Measurements from ENCODE around the gene SPINK8. TPM values are rescaled to one million over a fixed set of nuclear protein-coding genes. Genes with fewer than 3 reads are reported as not detected.

Gene SPINK8
- total and polyA plus RNA-seq, 2 of the 4 experiments (the other 2 are of a cell fraction) = not detected

DNA sequence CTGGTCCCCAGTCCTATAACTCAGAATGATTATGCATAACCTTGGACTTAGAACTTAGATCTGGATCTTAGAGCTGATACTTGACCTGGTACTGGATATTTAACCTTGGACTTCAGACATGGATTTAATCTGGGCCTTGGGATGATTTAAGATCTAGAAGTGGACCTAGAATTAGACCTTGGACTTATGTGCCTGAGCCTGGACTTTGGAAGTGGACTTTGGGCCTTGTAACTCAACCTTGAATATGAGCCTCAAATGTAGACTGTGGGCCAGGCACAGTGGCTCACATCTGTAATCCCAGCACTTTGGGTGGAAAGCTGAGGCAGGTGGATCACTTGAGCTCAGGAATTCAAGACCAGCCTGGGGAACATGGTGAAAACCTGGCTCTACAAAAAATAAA, 46.4 kb downstream of the SPINK8 start:
- Histone ChIP-seq H3K27me3 (ENCODE audit: control insufficient read depth, insufficient read depth, low read length) (no peaks in the 10 kb centered on the region), H3K36me3 (ENCODE audit: control insufficient read depth, insufficient read depth, low read length) (no peaks in the 10 kb centered on the region; the same call in 1 of the 2 replicates), H3K18ac (ENCODE audit: low read depth, low read length) (no peak overlapping the region), H2AK9ac (replicated peaks; ENCODE audit: low read depth, low read length, poor library complexity) (no peak overlapping the region), H2BK120ac (ENCODE audit: low read depth, low read length) (no peak overlapping the region), H4K5ac (ENCODE audit: low read depth, low read length) (no peak overlapping the region), H4K20me1 (ENCODE audit: insufficient read depth, low read length) (no peaks in the 10 kb centered on the region), H3K56ac (ENCODE audit: extremely low read depth, insufficient read depth, low read length) (no peak overlapping the region), H3K79me1 (ENCODE audit: low read depth in 1 of 2, low read length in 2 of 2) (no peaks in the 10 kb centered on the region), H3K4me1 (ENCODE audit: control insufficient read depth, insufficient read depth, low read length) (peaks cover 2% of the 10 kb centered on the region; the same call in 1 of the 2 replicates), H2AFZ (replicated peaks; ENCODE audit: low read length, poor library complexity) (no peak overlapping the region), H3K9me3 (ENCODE audit: control insufficient read depth, insufficient read depth, low read length) (no peaks in the 10 kb centered on the region), H3K4me3 (ENCODE audit: insufficient read depth, low read depth, low read length) (no peak overlapping the region), H2BK5ac (ENCODE audit: low read depth, low read length, poor library complexity, severe bottlenecking) (no peak overlapping the region), H3K4me2 (ENCODE audit: low read depth, low read length) (no peak overlapping the region), H2BK15ac (ENCODE audit: low read depth, low read length) (no peak overlapping the region), H3K4ac (ENCODE audit: low read depth, low read length) (no peak overlapping the region), H3K23ac (ENCODE audit: low read depth, low read length) (no peak overlapping the region), H3K14ac (replicated peaks; ENCODE audit: low read depth, low read length) (no peak overlapping the region), H4K8ac (ENCODE audit: low read depth in 2 of 2, low read length in 2 of 2) (no peak overlapping the region), H3K27ac (ENCODE audit: insufficient read depth, low read length) (no peak overlapping the region), H4K91ac (ENCODE audit: insufficient read depth, low read depth, low read length) (no peak overlapping the region), H3K9ac (ENCODE audit: low read depth, low read length) (no peak overlapping the region), H2AK5ac (ENCODE audit: low read depth, low read length) (no peak overlapping the region), H2BK20ac (ENCODE audit: low read depth, low read length) (no peak overlapping the region), H3K9me1 (ENCODE audit: insufficient read depth, low read length) (no peaks in the 10 kb centered on the region)
- ChIA-PET POLR2A (ENCODE audit: unreplicated experiment) (no interaction called here), CTCF (no interaction called here)
- no peak for DNase-seq
- ATAC-seq (ENCODE audit: low read depth) = no peak
- dilution Hi-C loops (cut with HindIII; ENCODE audit: low sequenced_read_pairs, unreplicated experiment) (no loop called here), in situ Hi-C loops (cut with MboI; ENCODE audit: low sequenced_read_pairs) (no loop called here), intact Hi-C loops (cut with micrococcal nuclease) (no loop called here)
- BruUV-seq (replicated peaks) = no TSS peak
- no peak for TF ChIP-seq SMC3 (IDR thresholded peaks at IDR 0.05; ENCODE audit: low read depth, low read length)
- TF ChIP-seq BHLHE40 (IDR thresholded peaks at IDR 0.05; ENCODE audit: low read depth, low read length) = no peak
- no peak for TF ChIP-seq MAFK (IDR thresholded peaks at IDR 0.05; ENCODE audit: low read depth, low read length)
- TF ChIP-seq, protein P1, sequence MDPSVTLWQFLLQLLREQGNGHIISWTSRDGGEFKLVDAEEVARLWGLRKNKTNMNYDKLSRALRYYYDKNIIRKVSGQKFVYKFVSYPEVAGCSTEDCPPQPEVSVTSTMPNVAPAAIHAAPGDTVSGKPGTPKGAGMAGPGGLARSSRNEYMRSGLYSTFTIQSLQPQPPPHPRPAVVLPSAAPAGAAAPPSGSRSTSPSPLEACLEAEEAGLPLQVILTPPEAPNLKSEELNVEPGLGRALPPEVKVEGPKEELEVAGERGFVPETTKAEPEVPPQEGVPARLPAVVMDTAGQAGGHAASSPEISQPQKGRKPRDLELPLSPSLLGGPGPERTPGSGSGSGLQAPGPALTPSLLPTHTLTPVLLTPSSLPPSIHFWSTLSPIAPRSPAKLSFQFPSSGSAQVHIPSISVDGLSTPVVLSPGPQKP (IDR thresholded peaks at IDR 0.05; ENCODE audit: borderline replicate concordance, low read depth, low read length) = no peak
- TF ChIP-seq CHD1 (IDR thresholded peaks at IDR 0.05; ENCODE audit: low read depth, low read length) = no peak
- no peak for TF ChIP-seq RAD21 (IDR thresholded peaks at IDR 0.05; ENCODE audit: low read length)
- TF ChIP-seq, protein P2, sequence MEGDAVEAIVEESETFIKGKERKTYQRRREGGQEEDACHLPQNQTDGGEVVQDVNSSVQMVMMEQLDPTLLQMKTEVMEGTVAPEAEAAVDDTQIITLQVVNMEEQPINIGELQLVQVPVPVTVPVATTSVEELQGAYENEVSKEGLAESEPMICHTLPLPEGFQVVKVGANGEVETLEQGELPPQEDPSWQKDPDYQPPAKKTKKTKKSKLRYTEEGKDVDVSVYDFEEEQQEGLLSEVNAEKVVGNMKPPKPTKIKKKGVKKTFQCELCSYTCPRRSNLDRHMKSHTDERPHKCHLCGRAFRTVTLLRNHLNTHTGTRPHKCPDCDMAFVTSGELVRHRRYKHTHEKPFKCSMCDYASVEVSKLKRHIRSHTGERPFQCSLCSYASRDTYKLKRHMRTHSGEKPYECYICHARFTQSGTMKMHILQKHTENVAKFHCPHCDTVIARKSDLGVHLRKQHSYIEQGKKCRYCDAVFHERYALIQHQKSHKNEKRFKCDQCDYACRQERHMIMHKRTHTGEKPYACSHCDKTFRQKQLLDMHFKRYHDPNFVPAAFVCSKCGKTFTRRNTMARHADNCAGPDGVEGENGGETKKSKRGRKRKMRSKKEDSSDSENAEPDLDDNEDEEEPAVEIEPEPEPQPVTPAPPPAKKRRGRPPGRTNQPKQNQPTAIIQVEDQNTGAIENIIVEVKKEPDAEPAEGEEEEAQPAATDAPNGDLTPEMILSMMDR (conservative IDR thresholded peaks at IDR 0.05; ENCODE audit: low read depth, low read length) = no peak
